GM23248 (cell line): ENCODE data around the gene GMPPA. TPM values are rescaled to one million over a fixed set of nuclear protein-coding genes. Genes with fewer than 3 reads are reported as not detected.

ENCODE experiments used
- DNase-seq: peaks from one replicate; pipeline ENCODE4 v3.0.0-alpha.2; 2015
- H2AFZ ChIP-seq: fragments of 200-600 bp; sonication (generic); 2 replicates; pipeline ENCODE4 v1.6.1; 2016; ENCODE audit warnings: antibody characterized with exemption
- H3F3A ChIP-seq: fragments of 200-600 bp; sonication (generic); 2 replicates; pipeline ENCODE4 v1.6.1; 2016; ENCODE audit warnings: mild to moderate bottlenecking, antibody characterized with exemption, mixed run types; ENCODE audit not compliant: insufficient read depth
- H3K27ac ChIP-seq: fragments of 200-600 bp; sonication (generic); 2 replicates; pipeline ENCODE4 v1.5.1; 2016; ENCODE audit warnings: mild to moderate bottlenecking
- H3K27me3 ChIP-seq: fragments of 200-600 bp; sonication (generic); replicated peaks from 2 replicates; pipeline ENCODE4 v1.6.1; 2016; ENCODE audit warnings: mild to moderate bottlenecking; ENCODE audit not compliant: insufficient read depth
- H3K36me3 ChIP-seq: fragments of 200-600 bp; sonication (generic); 2 replicates; pipeline ENCODE4 v1.6.1; 2016; ENCODE audit warnings: low read depth, mild to moderate bottlenecking
- H3K4me1 ChIP-seq: fragments of 200-600 bp; sonication (generic); 2 replicates; pipeline ENCODE4 v1.6.1; 2016; ENCODE audit warnings: mild to moderate bottlenecking; ENCODE audit not compliant: insufficient read depth
- H3K4me2 ChIP-seq: fragments of 200-600 bp; sonication (generic); one replicate; pipeline ENCODE4 v1.6.1; 2016; ENCODE audit warnings: mild to moderate bottlenecking; ENCODE audit not compliant: unreplicated experiment
- H3K4me3 ChIP-seq: fragments of 200-600 bp; sonication (generic); 2 replicates; pipeline ENCODE4 v1.5.1; 2016; ENCODE audit warnings: mild to moderate bottlenecking
- H3K79me2 ChIP-seq: fragments of 200-600 bp; sonication (generic); 2 replicates; pipeline ENCODE4 v1.6.1; 2016; ENCODE audit warnings: mild to moderate bottlenecking; ENCODE audit not compliant: insufficient read depth
- H3K9ac ChIP-seq: fragments of 200-600 bp; sonication (generic); 2 replicates; pipeline ENCODE4 v1.6.1; 2016; ENCODE audit warnings: mild to moderate bottlenecking
- H3K9me2 ChIP-seq: fragments of 200-600 bp; sonication (generic); 2 replicates; pipeline ENCODE4 v1.6.1; 2016; ENCODE audit warnings: mixed run types, mild to moderate bottlenecking, moderate library complexity; ENCODE audit not compliant: insufficient read depth
- H3K9me3 ChIP-seq: fragments of 200-600 bp; sonication (generic); one replicate; pipeline ENCODE4 v1.6.1; 2017; ENCODE audit warnings: low read depth
- H4K20me1 ChIP-seq: fragments of 200-600 bp; sonication (generic); 2 replicates; pipeline ENCODE4 v1.6.0; 2016; ENCODE audit not compliant: insufficient read depth
- EZH2 ChIP-seq: fragments of 200-600 bp; sonication (generic); IDR thresholded peaks from 2 replicates; pipeline ENCODE4 v1.6.1; 2018; ENCODE audit warnings: antibody characterized with exemption, mild to moderate bottlenecking; ENCODE audit not compliant: insufficient read depth, poor library complexity, severe bottlenecking
- EZH2phosphoT487 ChIP-seq: fragments of 200-600 bp; sonication (generic); IDR thresholded peaks from 2 replicates; pipeline ENCODE4 v1.6.1; 2018; ENCODE audit warnings: antibody characterized with exemption, moderate library complexity, mild to moderate bottlenecking, low read depth; ENCODE audit not compliant: insufficient read depth
- WGBS, 2 experiments: methylation state at CpG; one replicate each; pipeline ENCODE4 v1.1.6; 2015 to 2017; ENCODE audit warnings: low lambda C conversion rate in 2 of 2, low coverage in 1 of 2; ENCODE audit errors: missing lambda C conversion rate in 2 of 2; 5-methylcytosine and 5-hydroxymethylcytosine counted together
- in situ Hi-C: fragments of 300-500 bp; cut with MboI; formaldehyde crosslinking; loops from 2 replicates; pipeline ENCODE4 v1.15.0; 2020
- polyA plus RNA-seq: library from polyadenylated mRNA; unstranded; fragments of >200 nt; fragmentation: Nextera tagmentation; extraction: Ambion mirVana; gene quantifications from 2 replicates; pipeline ENCODE4 v1.2.1, GENCODE V29; 2016
- total RNA-seq: library from RNA; depleted of rRNA; stranded (reverse); fragments of >200 nt; shearing (Covaris generic); gene quantifications from 2 replicates; pipeline ENCODE4 v1.2.3, GENCODE V29; 2014

Gene GMPPA
- total and polyA plus RNA-seq, 2 experiments from 2014 or later, result 60.6 to 65.6 TPM

DNA sequence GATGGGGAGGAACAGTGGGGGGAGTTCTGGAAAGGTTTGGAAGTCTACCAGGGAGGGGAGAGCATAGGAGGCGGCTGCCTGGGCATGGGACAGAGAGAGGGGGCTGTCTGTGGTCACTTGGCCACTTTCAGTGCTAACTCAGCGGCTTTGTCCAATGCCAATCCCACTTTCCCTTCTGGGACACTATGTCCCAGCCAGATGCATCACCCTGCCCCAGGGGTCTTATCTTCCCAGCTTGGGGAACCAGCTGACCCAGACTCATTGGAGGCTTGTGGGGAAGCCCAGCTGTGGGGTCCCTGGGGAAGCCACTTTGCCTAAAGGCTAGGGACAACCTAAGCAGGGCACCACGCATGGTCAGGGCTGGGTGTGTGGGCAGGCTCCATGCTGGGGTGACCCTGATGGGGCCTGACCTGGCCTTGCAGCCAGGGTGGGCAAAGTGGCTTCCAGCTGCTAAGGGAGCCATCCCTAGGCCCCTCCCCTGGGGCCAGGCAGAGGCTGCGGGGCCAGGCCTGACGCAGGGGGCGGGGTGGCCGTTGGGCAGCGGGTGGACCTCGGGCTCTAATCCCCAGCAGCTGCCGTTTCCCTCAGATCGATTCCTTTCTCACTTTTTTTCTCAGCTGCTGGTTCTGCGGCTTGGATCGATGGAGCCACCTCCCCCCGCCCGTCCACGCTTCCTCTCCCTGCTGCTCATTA is 14.0 kb downstream of the GMPPA start:
- no peak for DNase-seq
- Histone ChIP-seq H3K27me3 (peaks cover 17% of the 10 kb centered on the region), H3K4me3 (no peak overlapping the region), H3K4me2 (no peak overlapping the region), H3K9me2 (no peaks in the 10 kb centered on the region), H3K27ac (no peak overlapping the region), H3K9me3 (no peaks in the 10 kb centered on the region), H3F3A (no peaks in the 10 kb centered on the region), H4K20me1 (no peaks in the 10 kb centered on the region), H2AFZ (no peak overlapping the region), H3K4me1 (peaks cover 13% of the 10 kb centered on the region), H3K9ac (no peak overlapping the region), H3K36me3 (no peaks in the 10 kb centered on the region), H3K79me2 (no peaks in the 10 kb centered on the region)
- WGBS, 2 experiments, result 28 to 32% methylated on average over 9 to 16 of the region's 16 CpGs
- in situ Hi-C loops, result no loop called here
- TF ChIP-seq EZH2phosphoT487 (no peak), EZH2 (no peak)

DNA sequence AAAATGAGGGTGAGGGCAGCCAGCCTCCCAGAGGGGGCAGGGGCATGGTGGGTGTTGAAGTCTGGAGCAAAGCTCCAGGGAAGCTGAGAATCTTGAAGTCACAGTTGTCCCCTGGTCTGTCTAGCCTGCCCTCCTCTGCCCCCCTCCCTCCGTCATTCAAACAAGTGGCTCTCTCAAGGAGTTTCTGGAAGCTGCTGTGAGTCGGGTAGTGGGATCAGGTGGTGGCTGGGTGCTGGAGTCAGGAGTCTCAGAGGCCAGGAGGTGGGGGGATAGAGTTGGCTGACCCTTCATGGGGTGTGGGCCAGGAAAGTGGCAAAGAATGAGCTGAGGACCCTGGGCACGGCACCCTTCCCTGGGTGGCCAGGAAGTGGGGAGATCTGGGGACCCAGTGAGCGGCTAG is 15.1 kb downstream of the GMPPA start:
- H3K27ac ChIP-seq, result no peak overlapping the region
- peaks cover 17% of the 10 kb centered on the region for H3K27me3 ChIP-seq
- H3K36me3 ChIP-seq, result no peaks in the 10 kb centered on the region
- H3K4me3 ChIP-seq, result no peak overlapping the region
- no peak overlapping the region for H3K4me2 ChIP-seq
- no peaks in the 10 kb centered on the region for H3K79me2 ChIP-seq
- in situ Hi-C loops, result no loop called here
- H3K9me3 ChIP-seq, result no peaks in the 10 kb centered on the region
- H3K9ac ChIP-seq, result no peak overlapping the region
- no peaks in the 10 kb centered on the region for H3K9me2 ChIP-seq
- H3K4me1 ChIP-seq, result peaks cover 13% of the 10 kb centered on the region
- H4K20me1 ChIP-seq, result no peaks in the 10 kb centered on the region
- 14 to 26% methylated on average over 4 of the region's 4 CpGs for WGBS, 2 experiments
- H2AFZ ChIP-seq, result no peak overlapping the region
- TF ChIP-seq EZH2 (no peak), EZH2phosphoT487 (no peak)
- no peaks in the 10 kb centered on the region for H3F3A ChIP-seq
- no peak for DNase-seq

GRCh38 chr2:219514196-219514761 is 15.6 kb downstream of the GMPPA start, which contains the start of gene ASIC4:
TSS of gene ASIC4 (plus strand) at chr2:219514482. CDS start at chr2:219514725, 243 bp downstream.
- 26% methylated on average over 28 of the region's 31 CpGs for WGBS, 2 experiments
- in situ Hi-C loops, result no loop called here
- Histone ChIP-seq H3K9me3 (no peaks in the 10 kb centered on the region), H3K4me1 (peaks cover 10% of the 10 kb centered on the region), H4K20me1 (no peaks in the 10 kb centered on the region), H3K9me2 (no peaks in the 10 kb centered on the region), H3K9ac (no peak within 1 kb of the TSS), H3K79me2 (no peaks in the 10 kb centered on the region), H3K27ac (no peak within 1 kb of the TSS), H2AFZ (no peak within 1 kb of the TSS), H3K4me3 (no peak within 1 kb of the TSS), H3K4me2 (no peak within 1 kb of the TSS), H3K27me3 (peaks cover 17% of the 10 kb centered on the region), H3F3A (no peaks in the 10 kb centered on the region), H3K36me3 (no peaks in the 10 kb centered on the region)
- no peak for TF ChIP-seq EZH2phosphoT487
- TF ChIP-seq EZH2, result no peak
- DNase-seq, result no peak

GRCh38 chr2:219514836-219515235 is 16.1 kb downstream of the GMPPA start:
- Histone ChIP-seq H3K4me1 (peaks cover 5% of the 10 kb centered on the region; the same call in 1 of the 2 replicates), H3K27ac (no peak overlapping the region), H3K27me3 (peaks cover 17% of the 10 kb centered on the region), H4K20me1 (no peaks in the 10 kb centered on the region), H3K4me3 (no peak overlapping the region), H3K36me3 (no peaks in the 10 kb centered on the region), H2AFZ (no peak overlapping the region), H3K4me2 (no peak overlapping the region), H3K79me2 (no peaks in the 10 kb centered on the region), H3K9me3 (no peaks in the 10 kb centered on the region), H3F3A (no peaks in the 10 kb centered on the region), H3K9me2 (no peaks in the 10 kb centered on the region), H3K9ac (no peak overlapping the region)
- no peak for TF ChIP-seq EZH2
- no peak for TF ChIP-seq EZH2phosphoT487
- DNase-seq, result no peak
- WGBS, 2 experiments, result 87 to 88% methylated on average over 20 to 21 of the region's 21 CpGs
- in situ Hi-C loops, result no loop called here
